ENCODE data around the gene XRCC4.
"Not testable (repeated sequence)": the region's sequence is repeated elsewhere in the genome, so short reads cannot be mapped to it uniquely, and the experiment has no call there.

Gene XRCC4

GRCh38 chr5:83353774-83354173 is 276.4 kb downstream of the XRCC4 start:
- Histone ChIP-seq H3K4me2 (no peak overlapping the region), H3K9ac (no peak overlapping the region), H3K27me3 (no peaks in the 10 kb centered on the region), H3K9me3 (peaks cover 25% of the 10 kb centered on the region), H4K20me1 (no peaks in the 10 kb centered on the region), H3K4me1 (no peaks in the 10 kb centered on the region), H3K27ac (no peak overlapping the region), H3K36me3 (no peaks in the 10 kb centered on the region), H3K4me3 (no peak overlapping the region)
- TF ChIP-seq Cebpa-rat (IDR thresholded peaks at IDR 0.05): no peak

DNA sequence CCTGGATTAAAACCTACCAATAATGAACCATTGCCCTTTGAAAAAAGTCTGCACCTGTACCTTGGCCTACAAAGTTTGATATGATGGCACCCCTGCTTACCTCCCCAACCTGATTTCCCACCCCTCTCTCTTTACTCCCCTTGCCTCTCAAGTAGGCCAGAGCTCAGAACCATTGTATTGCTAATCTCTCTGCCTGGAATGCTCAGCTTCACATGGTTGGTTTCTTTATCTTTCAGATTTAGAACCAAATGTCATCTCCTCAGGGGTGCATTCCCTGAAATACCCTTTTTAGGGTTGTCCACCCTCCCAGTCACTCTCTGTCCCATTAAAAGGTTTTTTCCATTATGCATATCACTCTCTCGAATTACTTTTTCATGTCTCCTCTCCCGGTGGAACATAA is 277.6 kb downstream of the XRCC4 start:
- H3K27ac ChIP-seq: no peak overlapping the region
- H3K27me3 ChIP-seq: no peaks in the 10 kb centered on the region
- no peak overlapping the region for H3K4me2 ChIP-seq
- H3K9ac ChIP-seq: no peak overlapping the region
- H3K4me3 ChIP-seq: no peak overlapping the region
- no peaks in the 10 kb centered on the region for H3K4me1 ChIP-seq
- H3K36me3 ChIP-seq: no peaks in the 10 kb centered on the region
- H3K9me3 ChIP-seq: peaks cover 14% of the 10 kb centered on the region
- no peaks in the 10 kb centered on the region for H4K20me1 ChIP-seq
- no peak for TF ChIP-seq Cebpa-rat (IDR thresholded peaks at IDR 0.05)

GRCh38 chr5:83355482-83356014 is 278.2 kb downstream of the XRCC4 start:
- H3K36me3 ChIP-seq, H3K27ac ChIP-seq, H3K4me1 ChIP-seq, H4K20me1 ChIP-seq, H3K9ac ChIP-seq, H3K27me3 ChIP-seq, H3K4me2 ChIP-seq, H3K4me3 ChIP-seq, H3K9me3 ChIP-seq: not testable (repeated sequence)

DNA sequence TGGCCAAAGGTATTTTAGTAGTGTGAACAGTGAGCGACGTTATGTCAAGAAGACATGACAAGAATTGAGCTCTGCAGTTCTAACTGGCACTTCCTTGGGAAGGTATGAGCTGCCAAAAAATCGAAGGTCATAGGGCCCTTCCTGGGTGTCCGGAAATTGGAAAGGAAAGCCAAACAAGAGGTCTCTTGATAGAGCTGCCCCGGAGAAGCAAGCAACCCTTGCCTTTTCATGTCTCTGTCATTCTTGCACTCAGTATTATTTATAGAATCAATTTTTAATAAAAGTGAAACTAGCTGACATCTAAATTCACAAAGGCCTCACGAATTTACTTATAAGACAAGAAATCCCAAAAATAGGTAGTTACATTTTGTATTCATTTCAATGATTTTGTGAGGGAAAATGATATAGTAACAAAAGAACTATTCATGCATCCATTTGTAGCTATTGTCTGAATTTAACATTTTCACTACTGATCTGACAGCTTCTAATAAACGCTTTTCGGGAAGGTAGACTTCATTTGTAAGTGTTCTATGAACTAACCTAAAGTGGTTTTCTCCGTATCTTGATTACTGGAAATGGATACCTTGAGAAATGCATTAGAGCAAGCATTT is 280.4 kb downstream of the XRCC4 start:
- no peaks in the 10 kb centered on the region for H3K27me3 ChIP-seq
- H3K4me1 ChIP-seq: no peaks in the 10 kb centered on the region
- H3K4me3 ChIP-seq: no peak overlapping the region
- no peak overlapping the region for H3K4me2 ChIP-seq
- TF ChIP-seq Cebpa-rat (IDR thresholded peaks at IDR 0.05): no peak
- no peak overlapping the region for H3K27ac ChIP-seq
- no peaks in the 10 kb centered on the region for H3K36me3 ChIP-seq
- H3K9me3 ChIP-seq: 0 out of 2 replicates have a peak, but pooled peaks cover 3% of the 10 kb centered on the region
- no peaks in the 10 kb centered on the region for H4K20me1 ChIP-seq
- no peak overlapping the region for H3K9ac ChIP-seq

DNA sequence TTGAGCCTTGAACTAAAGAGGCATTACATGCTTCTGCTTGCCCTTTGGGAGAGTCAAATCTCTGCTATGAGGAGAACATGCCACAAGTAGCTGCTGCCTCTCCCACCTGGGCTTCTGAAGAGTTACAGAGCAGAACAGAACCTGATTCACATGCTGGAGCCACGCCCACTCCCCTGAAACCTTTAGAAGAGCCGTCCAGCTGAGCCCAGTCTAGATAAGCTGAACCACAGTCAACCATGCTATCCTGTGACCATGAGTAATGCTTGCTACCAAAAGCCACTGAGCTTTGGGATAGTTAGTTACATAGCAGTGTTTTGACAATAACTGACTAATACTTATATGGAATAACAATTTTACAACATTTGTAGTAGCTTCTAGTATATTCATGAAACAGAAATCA is 283.2 kb downstream of the XRCC4 start:
- Histone ChIP-seq H3K36me3 (no peaks in the 10 kb centered on the region), H3K9me3 (0 out of 2 replicates have a peak, but pooled peaks cover 3% of the 10 kb centered on the region), H3K4me3 (no peak overlapping the region), H3K27me3 (no peaks in the 10 kb centered on the region), H3K4me2 (no peak overlapping the region), H4K20me1 (no peaks in the 10 kb centered on the region), H3K27ac (no peak overlapping the region), H3K4me1 (no peaks in the 10 kb centered on the region), H3K9ac (no peak overlapping the region)
- TF ChIP-seq Cebpa-rat (IDR thresholded peaks at IDR 0.05): no peak

DNA sequence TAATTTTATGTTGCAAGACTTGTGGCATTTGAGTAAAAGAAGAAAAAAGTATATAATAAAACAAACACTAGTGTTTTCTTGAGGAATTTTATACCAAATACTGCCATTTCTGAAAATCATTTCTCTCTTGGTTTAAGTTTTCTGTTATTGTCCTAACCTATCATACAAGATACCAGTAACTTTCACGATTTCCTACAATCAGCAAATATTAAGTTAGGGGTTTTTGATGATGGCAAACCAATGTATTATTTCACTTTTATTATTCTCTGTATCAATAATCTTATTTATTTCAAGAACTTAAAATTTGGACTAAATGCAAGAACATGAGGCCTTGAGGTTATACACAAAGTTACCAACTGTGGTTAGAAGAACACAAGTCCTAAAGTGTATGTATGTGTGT is 285.2 kb downstream of the XRCC4 start:
- TF ChIP-seq Cebpa-rat (IDR thresholded peaks at IDR 0.05): no peak

GRCh38 chr5:83363111-83363885 is 286.0 kb downstream of the XRCC4 start:
- H4K20me1 ChIP-seq: no peaks in the 10 kb centered on the region
- H3K27me3 ChIP-seq: no peaks in the 10 kb centered on the region
- H3K36me3 ChIP-seq: no peaks in the 10 kb centered on the region
- H3K9ac ChIP-seq: no peak overlapping the region
- H3K4me3 ChIP-seq: no peak overlapping the region
- no peaks in the 10 kb centered on the region for H3K4me1 ChIP-seq
- no peak for TF ChIP-seq Cebpa-rat (IDR thresholded peaks at IDR 0.05)
- H3K4me2 ChIP-seq: no peak overlapping the region
- H3K27ac ChIP-seq: no peak overlapping the region
- H3K9me3 ChIP-seq: 0 out of 2 replicates have a peak, but pooled peaks cover 3% of the 10 kb centered on the region

More for the DNA sequence above, 285.2 kb downstream of the XRCC4 start:
- Histone ChIP-seq H3K27ac (no peak overlapping the region), H3K27me3 (no peaks in the 10 kb centered on the region), H3K9ac (no peak overlapping the region), H3K4me2 (no peak overlapping the region), H3K4me3 (no peak overlapping the region), H4K20me1 (no peaks in the 10 kb centered on the region), H3K36me3 (no peaks in the 10 kb centered on the region), H3K4me1 (no peaks in the 10 kb centered on the region), H3K9me3 (0 out of 2 replicates have a peak, but pooled peaks cover 3% of the 10 kb centered on the region)

DNA sequence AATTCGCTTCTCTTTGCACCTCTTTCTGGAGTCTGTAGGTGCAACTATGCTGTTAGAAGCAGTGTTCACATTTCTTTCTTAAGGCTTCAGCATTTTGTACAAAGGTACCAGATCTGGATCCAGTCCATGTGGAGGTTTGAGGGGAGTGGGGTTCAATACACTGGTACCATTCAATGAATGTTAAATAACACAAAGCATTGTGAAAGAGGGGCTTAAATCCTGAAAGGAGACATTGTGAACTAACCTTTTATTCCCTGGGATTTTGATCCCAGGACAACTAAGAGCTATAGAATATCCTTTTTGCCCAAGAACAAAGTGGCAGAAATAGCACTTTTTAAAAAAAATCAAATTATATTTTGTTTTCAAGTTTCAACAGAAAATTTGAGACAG is 286.5 kb downstream of the XRCC4 start:
- Histone ChIP-seq H4K20me1 (no peaks in the 10 kb centered on the region), H3K4me1 (no peaks in the 10 kb centered on the region), H3K4me3 (no peak overlapping the region), H3K9ac (no peak overlapping the region), H3K4me2 (no peak overlapping the region), H3K27me3 (no peaks in the 10 kb centered on the region), H3K27ac (no peak overlapping the region), H3K9me3 (0 out of 2 replicates have a peak, but pooled peaks cover 3% of the 10 kb centered on the region), H3K36me3 (no peaks in the 10 kb centered on the region)
- TF ChIP-seq Cebpa-rat (IDR thresholded peaks at IDR 0.05): no peak

- H3K9ac ChIP-seq: no peak overlapping the region
- H3K36me3 ChIP-seq: no peaks in the 10 kb centered on the region
- no peak overlapping the region for H3K4me2 ChIP-seq
- H3K27me3 ChIP-seq: no peaks in the 10 kb centered on the region
- 0 out of 2 replicates have a peak, but pooled peaks cover 3% of the 10 kb centered on the region for H3K9me3 ChIP-seq
- H4K20me1 ChIP-seq: no peaks in the 10 kb centered on the region
- H3K27ac ChIP-seq: no peak overlapping the region
- H3K4me3 ChIP-seq: no peak overlapping the region
- no peak for TF ChIP-seq Cebpa-rat (IDR thresholded peaks at IDR 0.05)
- no peaks in the 10 kb centered on the region for H3K4me1 ChIP-seq
These were observed 287.3 kb downstream of the XRCC4 start for GRCh38 chr5:83364312-83365299.
